GM23248 (cell line): ENCODE data around the gene IRF9. TPM values are rescaled to one million over a fixed set of nuclear protein-coding genes. Genes with fewer than 3 reads are reported as not detected.

Source experiments
- DNase-seq: peaks from one replicate; pipeline ENCODE4 v3.0.0-alpha.2; 2015
- H2AFZ ChIP-seq: fragments of 200-600 bp; sonication (generic); 2 replicates; pipeline ENCODE4 v1.6.1; 2016; ENCODE audit warnings: antibody characterized with exemption
- H3F3A ChIP-seq: fragments of 200-600 bp; sonication (generic); 2 replicates; pipeline ENCODE4 v1.6.1; 2016; ENCODE audit warnings: mild to moderate bottlenecking, antibody characterized with exemption, mixed run types; ENCODE audit not compliant: insufficient read depth
- H3K27ac ChIP-seq: fragments of 200-600 bp; sonication (generic); 2 replicates; pipeline ENCODE4 v1.5.1; 2016; ENCODE audit warnings: mild to moderate bottlenecking
- H3K27me3 ChIP-seq: fragments of 200-600 bp; sonication (generic); replicated peaks from 2 replicates; pipeline ENCODE4 v1.6.1; 2016; ENCODE audit warnings: mild to moderate bottlenecking; ENCODE audit not compliant: insufficient read depth
- H3K36me3 ChIP-seq: fragments of 200-600 bp; sonication (generic); 2 replicates; pipeline ENCODE4 v1.6.1; 2016; ENCODE audit warnings: low read depth, mild to moderate bottlenecking
- H3K4me1 ChIP-seq: fragments of 200-600 bp; sonication (generic); 2 replicates; pipeline ENCODE4 v1.6.1; 2016; ENCODE audit warnings: mild to moderate bottlenecking; ENCODE audit not compliant: insufficient read depth
- H3K4me2 ChIP-seq: fragments of 200-600 bp; sonication (generic); one replicate; pipeline ENCODE4 v1.6.1; 2016; ENCODE audit warnings: mild to moderate bottlenecking; ENCODE audit not compliant: unreplicated experiment
- H3K4me3 ChIP-seq: fragments of 200-600 bp; sonication (generic); 2 replicates; pipeline ENCODE4 v1.5.1; 2016; ENCODE audit warnings: mild to moderate bottlenecking
- H3K79me2 ChIP-seq: fragments of 200-600 bp; sonication (generic); 2 replicates; pipeline ENCODE4 v1.6.1; 2016; ENCODE audit warnings: mild to moderate bottlenecking; ENCODE audit not compliant: insufficient read depth
- H3K9ac ChIP-seq: fragments of 200-600 bp; sonication (generic); 2 replicates; pipeline ENCODE4 v1.6.1; 2016; ENCODE audit warnings: mild to moderate bottlenecking
- H3K9me2 ChIP-seq: fragments of 200-600 bp; sonication (generic); 2 replicates; pipeline ENCODE4 v1.6.1; 2016; ENCODE audit warnings: mixed run types, mild to moderate bottlenecking, moderate library complexity; ENCODE audit not compliant: insufficient read depth
- H3K9me3 ChIP-seq: fragments of 200-600 bp; sonication (generic); one replicate; pipeline ENCODE4 v1.6.1; 2017; ENCODE audit warnings: low read depth
- H4K20me1 ChIP-seq: fragments of 200-600 bp; sonication (generic); 2 replicates; pipeline ENCODE4 v1.6.0; 2016; ENCODE audit not compliant: insufficient read depth
- EZH2 ChIP-seq: fragments of 200-600 bp; sonication (generic); IDR thresholded peaks from 2 replicates; pipeline ENCODE4 v1.6.1; 2018; ENCODE audit warnings: antibody characterized with exemption, mild to moderate bottlenecking; ENCODE audit not compliant: insufficient read depth, poor library complexity, severe bottlenecking
- EZH2phosphoT487 ChIP-seq: fragments of 200-600 bp; sonication (generic); IDR thresholded peaks from 2 replicates; pipeline ENCODE4 v1.6.1; 2018; ENCODE audit warnings: antibody characterized with exemption, moderate library complexity, mild to moderate bottlenecking, low read depth; ENCODE audit not compliant: insufficient read depth
- WGBS, 2 experiments: methylation state at CpG; one replicate each; pipeline ENCODE4 v1.1.6; 2015 to 2017; ENCODE audit warnings: low lambda C conversion rate in 2 of 2, low coverage in 1 of 2; ENCODE audit errors: missing lambda C conversion rate in 2 of 2; 5-methylcytosine and 5-hydroxymethylcytosine counted together
- in situ Hi-C: fragments of 300-500 bp; cut with MboI; formaldehyde crosslinking; loops from 2 replicates; pipeline ENCODE4 v1.15.0; 2020
- polyA plus RNA-seq: library from polyadenylated mRNA; unstranded; fragments of >200 nt; fragmentation: Nextera tagmentation; extraction: Ambion mirVana; gene quantifications from 2 replicates; pipeline ENCODE4 v1.2.1, GENCODE V29; 2016
- total RNA-seq: library from RNA; depleted of rRNA; stranded (reverse); fragments of >200 nt; shearing (Covaris generic); gene quantifications from 2 replicates; pipeline ENCODE4 v1.2.3, GENCODE V29; 2014

Gene IRF9
- total and polyA plus RNA-seq, 2 experiments from 2014 or later: 56.7 to 87.1 TPM

- H3K27ac ChIP-seq: no peak overlapping the region
- WGBS, 2 experiments: 92 to 94% methylated on average over 6 of the region's 6 CpGs
- H3K27me3 ChIP-seq: no peaks in the 10 kb centered on the region
- H3F3A ChIP-seq: peaks cover 17% of the 10 kb centered on the region
- H3K4me2 ChIP-seq: no peak overlapping the region
- H3K4me3 ChIP-seq: no peak overlapping the region
- no peaks in the 10 kb centered on the region for H3K9me3 ChIP-seq
- TF ChIP-seq EZH2: no peak
- TF ChIP-seq EZH2phosphoT487: no peak
- in situ Hi-C loops: no loop called here
- peaks cover 10% of the 10 kb centered on the region for H3K79me2 ChIP-seq
- H3K4me1 ChIP-seq: peaks cover 9% of the 10 kb centered on the region
- DNase-seq: no peak
- H3K36me3 ChIP-seq: peaks cover 8% of the 10 kb centered on the region; the same call in 1 of the 2 replicates
- H3K9ac ChIP-seq: no peak overlapping the region
- no peaks in the 10 kb centered on the region for H4K20me1 ChIP-seq
- H3K9me2 ChIP-seq: no peaks in the 10 kb centered on the region
- H2AFZ ChIP-seq: no peak overlapping the region
These were observed 50.2 kb downstream of the IRF9 start for GRCh38 chr14:24211311-24211710.

GRCh38 chr14:24212924-24213865, 52.1 kb downstream of the IRF9 start, which contains the start of gene CHMP4A:
Gene CHMP4A (minus strand): TSS chr14:24213488. CDS start chr14:24213439, 49 bp downstream.
- Histone ChIP-seq H3K27me3 (no peaks in the 10 kb centered on the region), H3F3A (peaks cover 29% of the 10 kb centered on the region), H3K27ac (peak within 1 kb of the TSS; percentile 99), H3K36me3 (peaks cover 8% of the 10 kb centered on the region; the same call in 1 of the 2 replicates), H3K4me1 (peaks cover 9% of the 10 kb centered on the region), H3K9me2 (no peaks in the 10 kb centered on the region), H3K4me2 (peak within 1 kb of the TSS; percentile 86), H3K9me3 (no peaks in the 10 kb centered on the region), H4K20me1 (no peaks in the 10 kb centered on the region), H2AFZ (peak within 1 kb of the TSS; percentile 90), H3K79me2 (peaks cover 15% of the 10 kb centered on the region), H3K4me3 (peak within 1 kb of the TSS; percentile 75), H3K9ac (peak within 1 kb of the TSS; percentile 98)
- 0 to 1% methylated on average over 46 to 52 of the region's 53 CpGs for WGBS, 2 experiments
- in situ Hi-C loops: no loop called here
- DNase-seq: peak; percentile 100
- TF ChIP-seq EZH2: no peak

- Histone ChIP-seq H3F3A (peaks cover 36% of the 10 kb centered on the region), H3K27me3 (no peaks in the 10 kb centered on the region), H3K4me2 (peak overlapping the region; percentile 86), H2AFZ (peak overlapping the region; percentile 90), H3K4me3 (peak overlapping the region; percentile 75), H3K36me3 (peaks cover 8% of the 10 kb centered on the region; the same call in 1 of the 2 replicates), H3K27ac (peak overlapping the region; percentile 99), H3K9me2 (no peaks in the 10 kb centered on the region), H3K9me3 (no peaks in the 10 kb centered on the region), H3K4me1 (peaks cover 9% of the 10 kb centered on the region), H4K20me1 (no peaks in the 10 kb centered on the region), H3K79me2 (peaks cover 20% of the 10 kb centered on the region), H3K9ac (peak overlapping the region; percentile 98)
- WGBS, 2 experiments: 84 to 87% methylated on average over 7 of the region's 7 CpGs
- DNase-seq: no peak
- no peak for TF ChIP-seq EZH2phosphoT487
- no peak for TF ChIP-seq EZH2
- in situ Hi-C loops: no loop called here
These were observed 53.0 kb downstream of the IRF9 start for GRCh38 chr14:24213866-24214662.
